Cardiac fibroblast (primary cell): ENCODE data around the gene EEF1AKMT3.
A peak's percentile ranks its signal among the peaks of the same experiment; 100 is the strongest.

Source experiments
- DNase-seq, 2 donors: peaks; one replicate each; pipeline versions ENCODE4 v3.0.0 to v3.0.0-alpha.2; 2010; ENCODE audit warnings: low read depth in 2 of 2
- H3K4me3 ChIP-seq, 2 donors: replicated peaks in 1 of 2; 1 replicate in 1 of 2; 2 replicates in 1 of 2; pipeline ENCODE4 v1.5.1; 2011; ENCODE audit warnings: low read depth in 2 of 2, low read length in 2 of 2, mild to moderate bottlenecking in 2 of 2, moderate library complexity in 1 of 2
- CTCF ChIP-seq: IDR thresholded peaks from one replicate; pipeline ENCODE4 v1.5.1; 2011; ENCODE audit warnings: low read depth, mild to moderate bottlenecking, low read length, inconsistent platforms

The EEF1AKMT3 gene

GRCh38 chr12:57735952-57736740 lies 36.3 kb upstream of the EEF1AKMT3 start:
- TF ChIP-seq CTCF: peak; percentile 36
- H3K4me3 ChIP-seq: peak overlapping the region in 1 of 2 donors; percentile 13
- DNase-seq: peak; percentile 30 to 33

- H3K4me3 ChIP-seq: no peak overlapping the region
- DNase-seq: no peak
- no peak for TF ChIP-seq CTCF
Measured at GRCh38 chr12:57736741-57737466, 35.5 kb upstream of the EEF1AKMT3 start.

GRCh38 chr12:57737467-57738460 lies 34.6 kb upstream of the EEF1AKMT3 start:
- no peak for TF ChIP-seq CTCF
- no peak for DNase-seq
- H3K4me3 ChIP-seq: peak overlapping the region in 1 of 2 donors; percentile 21

- H3K4me3 ChIP-seq: peak within 1 kb of the TSS in 1 of 2 donors; percentile 21
- no peak for TF ChIP-seq CTCF
- DNase-seq: no peak
Measured at GRCh38 chr12:57738661-57739237, 33.7 kb upstream of the EEF1AKMT3 start, which contains the start of gene AGAP2. Gene AGAP2, minus strand, starts transcription at chr12:57738742. Its CDS starts 496 bp downstream, at chr12:57738246.

GRCh38 chr12:57739387-57739786 lies 33.0 kb upstream of the EEF1AKMT3 start:
- TF ChIP-seq CTCF: no peak
- H3K4me3 ChIP-seq: no peak overlapping the region
- no peak for DNase-seq

GRCh38 chr12:57739914-57740538 lies 32.4 kb upstream of the EEF1AKMT3 start:
- no peak overlapping the region for H3K4me3 ChIP-seq
- TF ChIP-seq CTCF: no peak
- DNase-seq: no peak
